CD4-positive, CD25-positive, alpha-beta regulatory T cell (primary cell): ENCODE data around the gene SNX1. TPM values are rescaled to one million over a fixed set of nuclear protein-coding genes. Genes with fewer than 3 reads are reported as not detected.
A peak's percentile ranks its signal among the peaks of the same experiment; 100 is the strongest.

ENCODE experiments used
- ATAC-seq, 2 donors: fragments of 150-1000 bp; cut with Tn5 transposase; one replicate each; pipeline ENCODE4 v1.10.0; 2021; ENCODE audit warnings: low read depth in 2 of 2, moderate number of reproducible peaks in 2 of 2, moderate library complexity in 1 of 2
- DNase-seq, 3 donors: peaks; one replicate each; pipeline versions ENCODE4 v3.0.0 to v3.0.0-alpha.2; 2012 to 2022; ENCODE audit warnings: mixed read lengths in 1 of 3
- H3K27ac ChIP-seq: one replicate; pipeline ENCODE4 v1.7.0; 2013; ENCODE audit warnings: mild to moderate bottlenecking, low read length; ENCODE audit not compliant: insufficient read depth, poor library complexity, severe bottlenecking
- H3K27me3 ChIP-seq: one replicate; pipeline ENCODE4 v1.7.0; 2013; ENCODE audit warnings: low read length; ENCODE audit not compliant: control insufficient read depth, insufficient read depth
- H3K36me3 ChIP-seq: one replicate; pipeline ENCODE4 v1.7.0; 2013; ENCODE audit warnings: mild to moderate bottlenecking, low read length, moderate library complexity; ENCODE audit not compliant: control insufficient read depth, insufficient read depth
- H3K4me1 ChIP-seq: 2 replicates; pipeline ENCODE4 v1.7.0; 2013; ENCODE audit warnings: mild to moderate bottlenecking, low read length; ENCODE audit not compliant: insufficient read depth, control insufficient read depth, poor library complexity, severe bottlenecking
- H3K4me3 ChIP-seq: one replicate; pipeline ENCODE4 v1.7.0; 2013; ENCODE audit warnings: low read depth, mild to moderate bottlenecking, low read length, moderate library complexity
- H3K9me3 ChIP-seq, 2 experiments: 1 replicate in 1 of 2; 2 replicates in 1 of 2; pipeline ENCODE4 v1.7.0; 2013; ENCODE audit warnings: low read length in 2 of 2, mild to moderate bottlenecking in 1 of 2, moderate library complexity in 1 of 2; ENCODE audit not compliant: control insufficient read depth in 2 of 2
- H3K27ac Mint-ChIP-seq, 3 donors: one replicate each; pipeline ENCODE4 v1.8.0; 2020 to 2022; ENCODE audit warnings: mild to moderate bottlenecking in 3 of 3, mixed read lengths in 3 of 3, moderate library complexity in 2 of 3
- H3K27me3 Mint-ChIP-seq: one replicate; pipeline ENCODE4 v1.8.0; 2022; ENCODE audit warnings: mild to moderate bottlenecking, mixed read lengths
- H3K36me3 Mint-ChIP-seq: one replicate; pipeline ENCODE4 v1.8.0; 2020; ENCODE audit warnings: mixed read lengths
- H3K4me1 Mint-ChIP-seq, 4 donors: one replicate each; pipeline ENCODE4 v1.8.0; 2020 to 2022; ENCODE audit warnings: mixed read lengths in 4 of 4, mild to moderate bottlenecking in 1 of 4
- H3K4me3 Mint-ChIP-seq, 4 donors: one replicate each; pipeline ENCODE4 v1.8.0; 2020 to 2022; ENCODE audit warnings: mild to moderate bottlenecking in 4 of 4, mixed read lengths in 4 of 4, moderate library complexity in 3 of 4
- H3K9me3 Mint-ChIP-seq, 7 donors: one replicate each; pipeline ENCODE4 v1.8.0; 2020 to 2022; ENCODE audit warnings: mixed read lengths in 7 of 7, mild to moderate bottlenecking in 3 of 7, moderate library complexity in 2 of 7
- polyA plus RNA-seq, 4 donors: library from polyadenylated mRNA; unstranded; fragments of 300-500 nt; fragmentation: Illumina TruSeq; gene quantifications; one replicate each; pipeline ENCODE4 v1.2.3, GENCODE V29; 2021
- total RNA-seq: library from RNA; stranded (reverse); gene quantifications from one replicate; pipeline ENCODE4 v1.2.3, GENCODE V29; 2022

The SNX1 gene, protein sequence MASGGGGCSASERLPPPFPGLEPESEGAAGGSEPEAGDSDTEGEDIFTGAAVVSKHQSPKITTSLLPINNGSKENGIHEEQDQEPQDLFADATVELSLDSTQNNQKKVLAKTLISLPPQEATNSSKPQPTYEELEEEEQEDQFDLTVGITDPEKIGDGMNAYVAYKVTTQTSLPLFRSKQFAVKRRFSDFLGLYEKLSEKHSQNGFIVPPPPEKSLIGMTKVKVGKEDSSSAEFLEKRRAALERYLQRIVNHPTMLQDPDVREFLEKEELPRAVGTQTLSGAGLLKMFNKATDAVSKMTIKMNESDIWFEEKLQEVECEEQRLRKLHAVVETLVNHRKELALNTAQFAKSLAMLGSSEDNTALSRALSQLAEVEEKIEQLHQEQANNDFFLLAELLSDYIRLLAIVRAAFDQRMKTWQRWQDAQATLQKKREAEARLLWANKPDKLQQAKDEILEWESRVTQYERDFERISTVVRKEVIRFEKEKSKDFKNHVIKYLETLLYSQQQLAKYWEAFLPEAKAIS
- total RNA-seq = 112 TPM
- 10 to 100 TPM; 58.3 to 72.7 (median 65.0) TPM for polyA plus RNA-seq

DNA sequence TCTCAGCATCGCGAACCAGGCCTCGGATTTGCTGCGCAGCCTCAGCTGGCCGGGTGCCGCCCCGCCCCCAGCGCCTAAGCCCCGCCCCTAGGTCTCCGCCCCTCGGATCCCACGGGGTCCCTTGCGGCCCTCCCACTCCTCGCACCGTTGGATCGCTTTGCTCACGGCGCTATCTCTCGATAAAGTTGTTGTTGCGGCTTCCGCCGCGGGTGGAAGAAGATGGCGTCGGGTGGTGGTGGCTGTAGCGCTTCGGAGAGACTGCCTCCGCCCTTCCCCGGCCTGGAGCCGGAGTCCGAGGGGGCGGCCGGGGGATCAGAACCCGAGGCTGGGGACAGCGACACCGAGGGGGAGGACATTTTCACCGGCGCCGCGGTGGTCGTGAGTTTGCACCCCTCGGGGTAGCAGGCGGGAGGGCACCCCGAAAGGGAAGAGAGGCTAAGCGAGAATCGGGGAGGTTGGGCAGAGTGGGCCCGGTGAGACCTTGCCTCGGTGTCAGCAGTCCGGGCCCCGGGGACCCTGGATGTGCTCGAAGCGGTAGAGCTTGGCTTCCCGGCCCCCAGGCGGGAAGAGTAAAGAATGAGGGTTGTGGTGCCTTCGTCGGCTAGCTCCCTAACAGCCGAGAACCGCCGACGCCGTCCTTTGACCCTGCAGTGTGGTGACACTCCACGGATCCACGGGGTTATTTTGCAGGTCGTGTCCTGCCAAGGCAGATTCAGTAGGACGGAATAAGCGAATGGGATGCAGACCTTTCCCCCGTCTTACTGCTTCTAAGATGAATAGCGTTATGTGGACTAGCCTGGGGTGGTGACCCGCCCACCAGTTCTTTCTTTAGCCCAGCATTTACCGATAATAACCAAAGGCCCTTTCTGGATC is at the start of gene SNX1:
Gene SNX1 (plus strand): TSS at position 188 of the 873 bp plus-strand sequence. CDS start 32 bp downstream, at position 220.
- H3K27ac ChIP-seq = peak within 1 kb of the TSS; percentile 90
- H3K4me1 Mint-ChIP-seq = peaks cover 42 to 89% (median 58%) of the 10 kb centered on the region in 4 donors
- H3K36me3 ChIP-seq = no peaks in the 10 kb centered on the region
- H3K27ac Mint-ChIP-seq = peak within 1 kb of the TSS; percentile 99 to 100 (median 100)
- peak within 1 kb of the TSS; percentile 100 for H3K4me3 ChIP-seq
- H3K9me3 ChIP-seq = no peaks in the 10 kb centered on the region
- H3K9me3 Mint-ChIP-seq = no peaks in the 10 kb centered on the region
- H3K36me3 Mint-ChIP-seq = no peaks in the 10 kb centered on the region
- H3K4me1 ChIP-seq = peaks cover 78% of the 10 kb centered on the region
- ATAC-seq = peak; percentile 72 to 76
- no peaks in the 10 kb centered on the region for H3K27me3 ChIP-seq
- H3K27me3 Mint-ChIP-seq = peaks cover 5% of the 10 kb centered on the region
- H3K4me3 Mint-ChIP-seq = peak within 1 kb of the TSS; percentile 92 to 100 (median 98)
- peak; percentile 92 to 96 (median 93) for DNase-seq

DNA sequence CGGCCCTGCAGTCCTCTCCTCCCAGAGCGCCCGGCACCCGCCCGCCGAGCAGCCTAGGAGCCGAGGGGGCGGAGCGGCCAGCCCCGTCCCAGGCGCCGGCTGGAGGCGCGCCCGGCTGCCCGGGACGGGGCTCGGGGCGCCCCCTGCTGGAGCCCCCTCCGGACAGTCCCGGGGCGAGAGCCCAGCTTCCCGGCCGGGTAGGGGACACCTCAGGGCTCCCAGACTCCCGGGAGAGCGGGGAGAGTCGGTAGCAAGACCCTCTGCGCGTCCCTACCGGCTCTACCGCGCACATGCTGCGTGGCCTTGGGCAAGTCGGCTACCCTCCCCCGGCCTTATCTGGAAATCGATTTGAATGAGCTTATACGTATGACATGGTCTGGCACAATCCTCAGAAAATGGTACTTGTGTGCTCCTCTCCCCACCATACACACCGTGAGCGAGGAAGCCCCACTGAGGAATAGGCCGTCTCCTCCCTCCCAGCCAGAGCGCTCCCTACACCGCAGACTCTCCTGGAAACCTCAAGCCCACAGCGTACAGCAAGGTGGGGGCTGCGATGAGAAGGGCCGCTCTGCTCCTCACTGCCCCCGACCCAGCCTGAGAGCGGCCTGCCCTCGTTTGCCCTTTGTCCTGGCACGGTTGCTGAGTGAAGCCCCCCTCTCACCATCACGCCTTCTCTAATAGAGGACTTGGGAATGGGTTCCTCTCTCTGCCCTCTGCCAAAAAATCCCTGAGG is 49.2 kb upstream of the SNX1 start, which contains the start of gene DAPK2:
Gene DAPK2 (minus strand): TSS at position 65 of the 733 bp plus-strand sequence. CDS start 6,224 bp downstream, outside the sequence.
- Histone ChIP-seq H3K27me3 (peaks cover 10% of the 10 kb centered on the region), H3K36me3 (no peaks in the 10 kb centered on the region), H3K4me1 (peaks cover 6% of the 10 kb centered on the region), H3K4me3 (no peak within 1 kb of the TSS), H3K9me3 (no peaks in the 10 kb centered on the region), H3K27ac (no peak within 1 kb of the TSS)
- DNase-seq (peak; percentile 37 to 55 (median 54)), ATAC-seq (peak; percentile 83 to 84)
- Mint-ChIP-seq H3K27me3 (peaks cover 51% of the 10 kb centered on the region), H3K4me1 (peaks cover 0 to 10% (median 2%) of the 10 kb centered on the region in 4 donors), H3K4me3 (peak within 1 kb of the TSS; percentile 68 to 88 (median 84)), H3K9me3 (no peaks in the 10 kb centered on the region), H3K36me3 (no peaks in the 10 kb centered on the region), H3K27ac (no peak within 1 kb of the TSS)

DNA sequence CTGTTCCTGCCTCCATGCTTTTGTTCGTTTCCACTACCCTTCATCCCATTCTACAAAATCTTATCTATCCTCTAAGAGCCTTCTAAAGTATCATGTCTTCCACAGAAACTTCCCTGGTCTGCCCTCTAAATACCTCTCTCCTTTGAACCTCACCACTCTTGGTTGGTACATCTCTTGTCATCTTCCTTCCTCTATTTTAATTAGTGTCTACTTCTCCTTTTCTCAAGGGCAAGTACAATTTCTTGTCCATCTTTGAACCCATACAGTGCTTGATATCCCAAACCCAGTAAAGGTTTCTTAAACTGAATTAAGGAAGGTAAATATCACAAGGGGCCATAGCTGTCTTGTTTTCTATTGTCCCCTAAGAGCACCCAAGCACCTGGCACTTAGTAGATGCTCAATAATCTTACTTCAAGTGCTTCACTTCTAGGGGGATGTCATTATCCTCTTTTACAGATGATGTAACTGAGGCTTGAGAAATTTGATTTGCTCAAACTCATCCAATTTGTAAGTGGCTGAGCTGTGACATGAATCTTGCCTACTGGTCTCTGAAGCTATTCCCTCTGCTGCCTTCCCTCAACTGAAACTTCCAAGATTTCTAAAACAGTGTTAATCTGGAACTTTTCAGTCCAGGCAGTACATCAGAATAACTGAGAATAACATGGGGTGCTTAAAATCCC is 46.9 kb upstream of the SNX1 start:
- Mint-ChIP-seq H3K4me1 (peaks cover 0 to 10% (median 2%) of the 10 kb centered on the region in 4 donors), H3K27me3 (peaks cover 39% of the 10 kb centered on the region), H3K36me3 (no peaks in the 10 kb centered on the region), H3K9me3 (no peaks in the 10 kb centered on the region), H3K27ac (no peak overlapping the region), H3K4me3 (no peak overlapping the region)
- no peaks in the 10 kb centered on the region for H3K9me3 ChIP-seq
- H3K4me3 ChIP-seq = no peak overlapping the region
- peaks cover 10% of the 10 kb centered on the region for H3K27me3 ChIP-seq
- DNase-seq = no peak
- ATAC-seq = no peak
- H3K36me3 ChIP-seq = no peaks in the 10 kb centered on the region
- no peak overlapping the region for H3K27ac ChIP-seq
- H3K4me1 ChIP-seq = peaks cover 6% of the 10 kb centered on the region

DNA sequence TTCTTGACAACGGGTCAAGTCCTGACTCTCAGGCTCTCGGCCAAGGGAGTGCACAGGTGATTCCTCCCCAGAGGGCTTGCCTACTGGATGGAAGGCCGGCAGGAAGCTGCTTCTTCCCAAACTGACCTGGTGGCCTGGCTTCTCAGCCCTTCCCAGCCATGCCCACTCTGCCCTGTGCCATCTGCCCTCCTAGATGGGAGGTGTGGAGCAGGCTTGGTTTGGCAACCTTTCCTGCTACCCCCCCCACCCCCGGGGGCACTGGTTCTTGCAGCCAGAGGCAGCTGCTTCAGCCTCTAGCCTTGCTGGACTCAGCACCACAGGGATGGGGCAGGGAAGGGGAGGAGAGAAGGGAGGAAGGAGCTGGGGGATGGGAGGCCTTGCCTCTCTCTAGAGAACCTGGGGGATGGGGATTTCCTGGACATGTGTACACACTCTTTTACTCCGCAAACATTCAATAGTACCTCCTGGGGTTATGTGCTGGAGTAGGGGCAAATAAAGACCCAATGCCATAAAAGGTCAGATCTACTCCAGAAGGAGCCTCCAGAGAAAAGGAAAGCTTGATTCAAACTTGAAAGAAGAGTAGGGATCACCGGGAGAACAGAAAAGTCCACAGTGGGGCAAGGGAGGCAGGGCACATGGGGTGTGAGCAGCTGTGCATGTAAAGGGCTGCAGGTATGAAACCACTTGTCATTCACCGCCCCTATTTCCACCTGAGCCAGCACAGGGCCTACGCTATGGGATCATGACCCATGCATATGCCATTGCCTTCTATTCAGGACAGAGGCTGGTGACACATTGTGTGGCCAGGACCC is 45.3 kb upstream of the SNX1 start:
- Mint-ChIP-seq H3K9me3 (no peaks in the 10 kb centered on the region), H3K27ac (no peak overlapping the region), H3K27me3 (peaks cover 26% of the 10 kb centered on the region), H3K4me1 (peaks cover 0 to 9% (median 2%) of the 10 kb centered on the region in 4 donors), H3K36me3 (no peaks in the 10 kb centered on the region), H3K4me3 (no peak overlapping the region)
- ATAC-seq (no peak), DNase-seq (no peak)
- Histone ChIP-seq H3K4me3 (no peak overlapping the region), H3K27ac (no peak overlapping the region), H3K27me3 (peaks cover 10% of the 10 kb centered on the region), H3K9me3 (no peaks in the 10 kb centered on the region), H3K4me1 (peaks cover 6% of the 10 kb centered on the region), H3K36me3 (no peaks in the 10 kb centered on the region)

DNA sequence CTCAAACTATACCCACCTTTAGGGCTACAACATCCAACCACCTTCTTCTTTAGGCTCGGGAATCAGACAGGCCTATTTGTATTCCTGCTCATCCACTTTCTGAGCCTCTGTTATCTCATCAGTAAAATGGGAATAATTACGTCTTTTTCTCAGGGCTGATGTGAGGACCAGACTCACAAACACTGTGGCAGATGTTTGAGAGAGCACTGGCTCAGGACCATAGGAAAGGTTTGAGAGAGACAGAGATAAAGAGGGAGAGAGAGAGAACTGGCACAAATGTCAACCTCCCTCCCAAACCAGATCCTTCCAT is 44.7 kb upstream of the SNX1 start:
- Mint-ChIP-seq H3K36me3 (no peaks in the 10 kb centered on the region), H3K27ac (peak overlapping the region in 1 of 3 donors; percentile 62), H3K9me3 (no peaks in the 10 kb centered on the region), H3K4me3 (no peak overlapping the region), H3K27me3 (peaks cover 24% of the 10 kb centered on the region), H3K4me1 (peaks cover 0 to 7% (median 2%) of the 10 kb centered on the region in 4 donors)
- Histone ChIP-seq H3K4me1 (peaks cover 6% of the 10 kb centered on the region), H3K27me3 (peaks cover 10% of the 10 kb centered on the region), H3K27ac (no peak overlapping the region), H3K36me3 (no peaks in the 10 kb centered on the region), H3K4me3 (no peak overlapping the region), H3K9me3 (no peaks in the 10 kb centered on the region)
- DNase-seq = no peak
- ATAC-seq = no peak

DNA sequence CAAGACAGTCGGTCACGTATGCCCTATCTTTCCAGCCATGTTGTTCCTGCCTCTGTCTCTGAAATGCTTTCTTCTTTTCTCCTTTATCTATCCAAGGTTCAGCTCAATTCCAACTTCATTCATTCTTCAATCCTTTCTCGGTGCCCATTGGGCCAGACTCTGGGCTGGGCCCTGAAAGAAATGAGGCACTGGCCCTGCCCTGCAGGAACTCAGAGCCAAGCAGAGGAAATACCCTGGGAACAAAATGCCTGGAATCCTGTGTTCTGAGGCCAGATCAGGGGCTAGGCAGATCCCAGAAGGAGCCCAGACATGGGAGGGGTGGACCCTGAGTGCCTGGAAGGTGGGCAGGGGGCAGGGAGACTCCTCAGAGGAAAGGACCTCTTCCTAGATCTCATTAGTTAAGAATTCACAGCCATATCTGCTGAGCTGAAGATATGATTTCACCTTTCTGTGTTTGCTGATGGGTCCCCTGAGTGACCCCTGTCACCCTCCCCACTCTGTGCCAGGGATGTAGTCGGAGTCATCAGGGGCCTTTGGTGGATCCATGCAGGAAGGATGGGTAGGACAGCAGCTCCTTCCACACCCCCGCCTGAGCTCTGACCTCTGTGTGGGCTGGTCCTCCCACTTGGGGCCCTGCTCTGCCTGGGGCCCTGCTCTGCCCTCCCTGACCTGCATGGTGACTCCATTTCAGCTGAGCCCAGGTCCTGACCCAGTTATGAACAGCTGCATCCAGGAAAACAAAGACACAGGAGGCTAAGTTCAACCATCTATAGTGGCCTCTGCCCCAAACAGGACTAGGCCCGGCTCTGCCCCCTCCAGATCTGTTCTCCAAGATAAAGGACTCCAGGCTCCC is 44.1 kb upstream of the SNX1 start:
- H3K4me1 ChIP-seq = peaks cover 3% of the 10 kb centered on the region
- no peak overlapping the region for H3K4me3 ChIP-seq
- Mint-ChIP-seq H3K27ac (peak overlapping the region in 2 of 3 donors; percentile 26 to 62), H3K4me1 (peaks cover 0 to 5% (median 2%) of the 10 kb centered on the region in 4 donors), H3K36me3 (no peaks in the 10 kb centered on the region), H3K9me3 (no peaks in the 10 kb centered on the region), H3K27me3 (peaks cover 22% of the 10 kb centered on the region), H3K4me3 (no peak overlapping the region)
- no peak for ATAC-seq
- H3K27ac ChIP-seq = no peak overlapping the region
- no peak for DNase-seq
- H3K27me3 ChIP-seq = peaks cover 10% of the 10 kb centered on the region
- no peaks in the 10 kb centered on the region for H3K36me3 ChIP-seq
- H3K9me3 ChIP-seq = no peaks in the 10 kb centered on the region
